Caki2 (cell line): ENCODE measurements around the gene MET. TPM values are rescaled to one million over a fixed set of nuclear protein-coding genes. Genes with fewer than 3 reads are reported as not detected.
"Not testable (repeated sequence)": the region's sequence is repeated elsewhere in the genome, so short reads cannot be mapped to it uniquely, and the experiment has no call there.

Experiments
- DNase-seq: peaks from one replicate; pipeline ENCODE4 v3.0.0-alpha.2; 2015; ENCODE audit warnings: low read depth
- in situ Hi-C: cut with HindIII; loops from 2 replicates; pipeline ENCODE4 v1.10.0; 2016; ENCODE audit warnings: low sequenced_read_pairs, low pct_unique_long_range_greater_than_20kb, mixed read lengths
- total RNA-seq: library from RNA; depleted of rRNA; stranded (reverse); fragments of >200 nt; shearing (Covaris generic); gene quantifications from 2 replicates; pipeline ENCODE4 v1.2.3, GENCODE V29; 2014; ENCODE audit warnings: low replicate concordance

Gene MET
- total RNA-seq, 1 experiment from 2014 or later = 324 TPM

GRCh38 chr7:116809636-116810266 is 137.8 kb downstream of the MET start:
- in situ Hi-C loops = no loop called here
- DNase-seq = peak; percentile 73

- peak; percentile 79 for DNase-seq
- in situ Hi-C loops = no loop called here
Measured at GRCh38 chr7:116810267-116811116, 138.5 kb downstream of the MET start.

GRCh38 chr7:116811768-116812167 is 139.8 kb downstream of the MET start:
- DNase-seq = no peak

GRCh38 chr7:116812860-116813259 is 140.9 kb downstream of the MET start:
- DNase-seq = peak; percentile 97
- in situ Hi-C loops = no loop called here

More at GRCh38 chr7:116811768-116812167, 139.8 kb downstream of the MET start:
- in situ Hi-C loops = no loop called here

- in situ Hi-C loops = not testable (repeated sequence)
Measured at GRCh38 chr7:116813371-116813770, 141.4 kb downstream of the MET start.

GRCh38 chr7:116815041-116815440 is 143.0 kb downstream of the MET start:
- in situ Hi-C loops = no loop called here
- no peak for DNase-seq

More at GRCh38 chr7:116813371-116813770, 141.4 kb downstream of the MET start:
- DNase-seq = not testable (repeated sequence)

GRCh38 chr7:116820149-116820548 is 148.2 kb downstream of the MET start:
- in situ Hi-C loops = no loop called here

GRCh38 chr7:116821647-116822046 is 149.7 kb downstream of the MET start:
- DNase-seq = not testable (repeated sequence)

More at GRCh38 chr7:116820149-116820548, 148.2 kb downstream of the MET start:
- DNase-seq = no peak

GRCh38 chr7:116824449-116824848 is 152.5 kb downstream of the MET start:
- in situ Hi-C loops = no loop called here
- DNase-seq = no peak

More at GRCh38 chr7:116821647-116822046, 149.7 kb downstream of the MET start:
- in situ Hi-C loops = not testable (repeated sequence)

GRCh38 chr7:116828281-116828680 is 156.3 kb downstream of the MET start:
- no peak for DNase-seq

GRCh38 chr7:116829041-116829440 is 157.0 kb downstream of the MET start:
- in situ Hi-C loops = no loop called here
- DNase-seq = no peak

More at GRCh38 chr7:116828281-116828680, 156.3 kb downstream of the MET start:
- in situ Hi-C loops = no loop called here

GRCh38 chr7:116829493-116829892 is 157.5 kb downstream of the MET start:
- no peak for DNase-seq
- in situ Hi-C loops = no loop called here

GRCh38 chr7:116832692-116833091 is 160.7 kb downstream of the MET start:
- in situ Hi-C loops = no loop called here
- no peak for DNase-seq

GRCh38 chr7:116834815-116835504 is 163.0 kb downstream of the MET start:
- no peak for DNase-seq
- in situ Hi-C loops = no loop called here

- in situ Hi-C loops = no loop called here
Measured at GRCh38 chr7:116836048-116836447, 164.1 kb downstream of the MET start.

GRCh38 chr7:116836911-116837310 is 164.9 kb downstream of the MET start:
- peak; percentile 38 for DNase-seq
- in situ Hi-C loops = no loop called here

More at GRCh38 chr7:116836048-116836447, 164.1 kb downstream of the MET start:
- DNase-seq = no peak

- in situ Hi-C loops = no loop called here
- no peak for DNase-seq
Measured at GRCh38 chr7:116837586-116837985, 165.6 kb downstream of the MET start.

GRCh38 chr7:116840256-116840655 is 168.3 kb downstream of the MET start:
- no peak for DNase-seq
- in situ Hi-C loops = no loop called here

GRCh38 chr7:116842371-116842770 is 170.4 kb downstream of the MET start:
- in situ Hi-C loops = no loop called here
- DNase-seq = no peak
